AML-193 (cell line): Measurements from ENCODE around the gene PSMB7.

ENCODE experiments used
- DNase-seq, 2 experiments: peaks; one replicate each; lab custom pipeline; 2025; lab: John Stamatoyannopoulos, UW

The PSMB7 gene

DNA sequence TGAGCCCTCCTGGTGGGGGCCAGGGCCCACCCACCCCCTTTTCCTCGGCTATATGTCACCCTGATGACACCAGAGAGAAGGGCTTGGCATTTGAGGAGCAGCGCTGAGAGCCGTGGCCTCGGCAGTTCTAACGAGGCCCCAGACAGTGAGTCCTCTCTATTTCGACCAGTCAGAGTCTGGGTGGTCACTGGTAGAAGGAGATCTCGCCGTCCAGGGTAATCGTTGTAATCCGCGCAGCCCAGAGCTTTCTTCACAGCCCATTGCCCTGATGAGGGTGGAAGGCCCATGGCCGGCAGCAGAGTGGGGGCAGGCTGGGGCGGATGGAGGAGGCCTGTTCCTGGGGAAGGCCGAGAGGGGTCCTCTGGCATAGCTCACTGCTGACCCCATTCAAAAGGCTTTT, 70.2 kb downstream of the PSMB7 start:
- no peak for DNase-seq

DNA sequence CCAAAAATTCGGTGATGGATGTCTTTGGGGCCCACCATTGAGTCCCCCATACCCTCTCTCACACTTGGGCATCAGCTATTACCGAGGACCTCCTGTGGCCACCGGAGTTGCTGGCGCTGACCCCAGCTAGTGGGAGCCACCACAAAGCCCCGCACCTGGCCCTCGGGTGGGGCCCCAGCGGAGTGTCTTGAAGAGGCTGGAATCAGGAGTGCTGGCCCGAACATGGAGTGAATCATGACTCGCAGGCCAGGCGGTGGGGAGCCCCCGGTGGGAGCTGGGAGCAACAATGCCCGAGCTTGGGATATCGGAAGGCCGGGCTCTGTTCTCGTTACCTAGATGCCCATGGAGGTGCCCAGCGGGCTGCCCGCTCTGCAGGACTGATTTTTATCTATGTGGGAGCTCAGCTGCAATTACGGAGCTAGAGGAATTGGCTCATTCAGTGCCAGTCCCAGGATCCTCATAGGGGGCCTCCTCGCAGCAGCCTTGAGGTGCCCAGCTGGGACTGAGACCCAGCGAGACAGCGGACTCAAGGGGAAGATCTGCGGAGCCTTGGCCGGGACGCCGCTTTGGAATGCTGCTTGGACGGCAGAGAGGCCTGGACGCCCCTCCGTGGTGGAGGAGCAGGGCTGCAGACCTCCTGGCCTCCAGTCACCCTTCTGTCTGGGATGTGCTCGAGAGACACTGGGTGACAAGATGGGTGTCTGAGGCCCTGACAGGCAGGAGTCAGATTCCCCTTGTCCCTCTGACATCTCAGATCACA, 70.8 kb downstream of the PSMB7 start:
- DNase-seq: no peak

DNA sequence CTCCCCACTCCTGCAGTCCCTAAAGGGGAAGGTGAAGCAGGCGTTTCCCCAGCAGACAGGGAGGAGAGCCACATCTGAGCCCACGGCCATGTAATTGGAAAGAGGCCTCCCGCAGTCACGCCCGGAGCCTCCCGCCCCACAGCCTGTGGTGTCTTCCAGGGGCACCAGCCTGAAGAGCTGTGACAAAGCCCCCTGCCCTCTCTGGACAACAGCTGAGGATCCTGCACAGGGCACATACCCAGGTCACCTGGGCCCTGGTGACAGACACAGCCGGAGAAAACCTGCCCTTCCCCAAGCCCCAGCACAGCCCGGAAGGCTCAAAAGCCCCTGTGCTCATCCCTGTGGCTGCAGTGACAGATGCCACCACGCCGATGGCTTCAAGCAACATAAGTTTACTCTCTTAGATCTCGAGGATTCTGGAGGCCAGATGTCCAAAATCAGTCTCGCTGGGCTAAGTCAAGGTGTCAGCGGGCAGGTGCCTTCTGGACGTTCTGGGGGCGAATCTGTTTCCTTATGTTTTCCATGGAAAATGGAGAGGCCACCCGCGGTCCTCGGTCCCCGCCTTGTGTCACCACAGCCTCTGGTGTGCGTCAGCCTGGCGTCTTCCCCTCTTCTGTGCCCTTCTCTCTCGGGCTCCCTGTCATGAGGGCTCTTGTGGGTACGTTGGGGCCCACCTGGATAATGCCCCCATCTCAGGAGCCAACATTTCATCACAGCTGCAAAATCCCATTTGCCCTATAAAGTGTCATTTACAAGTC, 71.5 kb downstream of the PSMB7 start:
- no peak for DNase-seq

DNA sequence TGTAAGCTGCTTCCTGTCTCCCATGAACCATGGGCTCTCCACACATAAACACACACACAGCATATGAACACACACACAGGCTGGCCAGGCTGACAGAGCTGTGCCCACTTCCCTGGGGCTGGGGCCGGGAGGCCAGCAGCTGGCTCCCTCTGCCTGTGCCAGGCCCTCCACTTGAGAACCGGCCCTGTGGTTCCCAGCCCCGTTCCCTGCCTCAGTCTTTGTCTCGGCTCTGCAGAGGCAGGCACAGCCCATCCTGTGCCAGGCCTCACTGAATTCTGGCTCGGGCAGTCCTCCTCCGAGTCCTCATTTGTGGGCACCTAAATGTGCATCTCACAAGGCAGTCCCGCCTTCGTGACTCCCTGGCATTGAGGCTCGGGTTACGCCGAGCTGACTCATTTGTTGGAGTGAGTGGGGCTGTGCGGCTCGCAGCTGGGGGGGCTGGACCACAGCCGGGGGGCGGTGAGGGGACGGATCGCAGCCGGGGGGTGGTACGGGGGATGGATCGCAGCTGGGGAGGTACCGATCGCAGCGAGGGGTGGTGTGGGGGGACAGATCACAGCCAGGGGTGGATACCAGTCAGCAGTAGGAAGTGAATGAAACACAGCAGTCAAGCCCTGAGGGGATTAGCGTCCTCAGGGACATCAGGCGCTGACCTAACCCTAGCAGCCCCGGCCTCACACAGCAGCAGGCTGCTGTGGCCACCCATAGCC, 72.3 kb downstream of the PSMB7 start:
- DNase-seq: no peak

DNA sequence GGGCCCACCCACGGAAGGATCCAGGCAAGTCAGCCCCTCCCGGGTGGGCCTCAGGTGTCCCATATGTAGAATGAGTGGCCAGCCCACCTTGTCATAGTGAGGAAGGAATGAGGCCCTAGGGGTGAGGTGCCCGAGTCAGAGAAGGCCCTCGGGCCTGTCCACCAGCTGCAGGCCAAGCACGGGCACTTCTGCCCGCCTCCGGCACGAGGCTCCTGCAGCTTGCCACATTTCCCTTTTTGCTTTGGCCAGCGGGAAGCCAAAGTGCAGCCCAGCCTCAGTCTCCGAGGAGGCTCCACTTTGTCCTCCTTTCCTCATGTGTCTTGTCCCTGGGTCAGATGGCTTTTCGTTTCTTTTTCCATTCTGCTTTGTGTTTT, 72.9 kb downstream of the PSMB7 start:
- DNase-seq: no peak

DNA sequence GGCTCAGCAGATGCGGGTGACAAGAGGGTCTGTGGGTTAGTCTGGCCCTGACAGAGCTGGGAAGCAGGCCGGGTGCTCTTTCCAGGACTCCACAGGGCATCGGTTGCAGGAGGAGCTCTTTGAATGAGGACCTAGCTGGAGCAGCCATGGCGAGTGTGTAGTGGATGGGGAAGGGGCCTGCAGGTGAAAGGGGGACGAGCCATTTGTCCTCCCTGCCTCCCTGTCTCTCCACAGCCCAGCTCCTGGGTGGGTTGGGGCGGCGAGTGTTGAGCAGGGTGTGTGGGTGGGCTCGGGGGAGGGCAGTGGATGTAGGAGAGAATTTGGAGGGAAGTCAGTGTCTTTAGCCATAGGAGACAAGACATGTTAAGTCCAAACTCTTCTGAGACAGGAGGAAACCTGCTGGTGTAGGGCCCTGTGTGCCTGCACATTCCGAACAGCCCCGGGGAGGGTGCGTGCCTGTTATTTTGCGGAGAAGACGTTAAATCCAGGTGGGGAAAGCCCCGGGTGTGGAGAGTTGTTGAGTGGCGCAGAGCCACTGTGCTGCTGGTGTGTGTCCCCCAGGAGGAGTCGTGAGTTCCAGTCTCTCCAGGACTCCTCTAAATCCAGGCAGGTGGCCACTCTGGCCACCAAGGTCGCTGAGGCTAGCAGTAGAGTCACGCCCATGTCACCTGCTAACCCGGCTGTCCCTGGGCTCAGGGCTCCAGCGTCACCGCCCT, 73.6 kb downstream of the PSMB7 start:
- DNase-seq: no peak

DNA sequence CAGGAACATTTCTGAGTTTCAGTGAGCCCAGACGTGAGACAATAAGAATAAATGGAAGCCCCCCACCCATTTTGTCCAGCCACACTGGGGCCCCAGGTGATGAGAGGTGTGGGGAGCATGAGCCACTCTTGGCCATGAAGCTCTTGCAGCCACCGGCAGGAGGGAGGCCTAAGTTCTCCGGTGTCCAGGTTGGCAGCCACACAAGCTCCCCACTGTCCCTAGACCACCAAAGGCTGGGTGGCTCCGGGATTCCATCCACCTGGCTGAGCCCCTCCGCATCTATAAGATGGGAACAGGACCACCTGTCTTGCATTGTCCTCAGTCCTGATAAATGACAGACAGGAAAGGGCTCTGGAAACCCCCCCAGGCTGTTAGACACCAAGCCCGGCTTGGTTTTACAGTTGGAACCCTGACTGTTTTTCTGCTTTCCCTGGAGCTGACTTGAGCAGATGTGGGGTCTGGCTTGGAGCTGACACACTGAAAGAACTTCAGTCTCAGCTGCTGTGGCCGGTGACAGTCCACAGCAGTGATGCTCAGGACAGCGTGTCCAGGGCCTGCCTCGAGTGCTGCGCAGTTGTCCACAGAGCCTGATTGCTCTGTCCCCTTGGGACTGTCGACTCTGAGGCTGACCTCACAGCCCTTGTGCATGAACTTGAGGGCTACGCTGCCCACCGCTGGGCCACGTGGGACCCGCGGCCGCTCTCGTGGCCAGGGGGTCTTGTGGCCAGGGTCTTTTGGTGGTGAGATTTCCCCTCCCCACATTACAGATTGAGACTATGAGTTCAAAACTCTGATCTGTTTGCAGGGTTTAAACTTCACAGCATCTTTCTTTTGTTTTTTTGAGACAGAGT, 74.8 kb downstream of the PSMB7 start:
- no peak for DNase-seq

DNA sequence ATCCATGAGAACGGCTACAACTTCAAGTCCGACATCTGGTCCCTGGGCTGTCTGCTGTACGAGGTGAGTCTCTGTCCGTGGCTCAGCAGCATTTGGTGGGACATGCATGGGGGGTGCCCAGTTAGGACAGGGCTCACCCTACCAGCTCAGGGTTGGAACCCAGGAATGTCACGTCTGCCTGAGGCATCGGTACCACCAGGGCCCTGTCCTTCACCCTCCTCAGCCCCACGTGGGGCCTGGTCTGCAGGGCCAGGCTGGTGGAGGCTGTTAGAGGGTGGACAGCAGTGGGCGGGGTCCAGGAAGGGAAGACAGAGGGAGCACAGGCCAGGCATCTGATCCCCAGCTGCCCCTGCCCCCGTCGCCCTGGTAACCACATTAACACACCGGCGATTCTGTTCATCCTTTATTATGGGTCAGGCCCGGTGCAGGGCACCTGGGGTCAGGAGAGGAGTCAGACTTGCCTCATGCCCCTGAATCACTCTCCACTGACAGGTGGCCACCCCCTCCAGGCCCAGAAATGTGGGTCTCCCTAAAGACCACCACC, 75.6 kb downstream of the PSMB7 start:
- DNase-seq: no peak

DNA sequence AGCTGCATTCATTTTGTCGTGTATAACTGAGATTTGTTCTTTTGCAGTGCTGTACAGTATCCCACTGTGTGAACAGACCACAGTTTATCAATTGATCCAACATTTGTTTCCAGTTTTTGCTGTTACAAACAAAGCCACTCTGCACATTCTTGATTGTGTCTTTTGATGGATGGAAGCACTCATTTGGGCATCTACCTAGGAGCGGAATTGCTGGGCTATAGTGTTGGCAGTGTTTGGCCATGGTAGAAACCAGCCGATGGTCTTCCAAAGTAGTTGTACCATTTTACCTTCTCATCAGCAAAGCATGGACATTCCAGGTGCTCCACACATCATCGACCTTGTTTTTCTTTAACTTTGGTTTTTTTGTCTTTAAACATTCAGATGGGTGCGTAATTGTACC, 77.7 kb downstream of the PSMB7 start:
- no peak for DNase-seq

DNA sequence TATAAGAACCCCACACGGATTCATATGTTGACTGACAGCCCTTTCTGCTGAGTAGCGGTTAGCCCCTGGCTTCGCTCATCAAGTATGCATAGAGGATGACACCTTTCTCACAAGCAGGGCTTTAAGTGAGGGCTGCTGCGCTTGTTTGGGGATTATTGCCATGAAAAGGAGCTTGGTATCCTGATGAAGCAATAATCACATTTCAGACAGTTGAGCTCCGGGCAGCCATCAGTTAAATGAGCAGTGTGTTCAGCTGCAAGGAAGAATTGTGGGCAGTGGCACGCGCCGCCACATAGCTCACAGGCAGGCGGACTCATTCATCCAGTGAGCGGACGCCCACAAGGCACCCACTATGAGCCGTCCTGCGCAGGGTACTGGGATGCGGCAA, 79.9 kb downstream of the PSMB7 start:
- DNase-seq: no peak

DNA sequence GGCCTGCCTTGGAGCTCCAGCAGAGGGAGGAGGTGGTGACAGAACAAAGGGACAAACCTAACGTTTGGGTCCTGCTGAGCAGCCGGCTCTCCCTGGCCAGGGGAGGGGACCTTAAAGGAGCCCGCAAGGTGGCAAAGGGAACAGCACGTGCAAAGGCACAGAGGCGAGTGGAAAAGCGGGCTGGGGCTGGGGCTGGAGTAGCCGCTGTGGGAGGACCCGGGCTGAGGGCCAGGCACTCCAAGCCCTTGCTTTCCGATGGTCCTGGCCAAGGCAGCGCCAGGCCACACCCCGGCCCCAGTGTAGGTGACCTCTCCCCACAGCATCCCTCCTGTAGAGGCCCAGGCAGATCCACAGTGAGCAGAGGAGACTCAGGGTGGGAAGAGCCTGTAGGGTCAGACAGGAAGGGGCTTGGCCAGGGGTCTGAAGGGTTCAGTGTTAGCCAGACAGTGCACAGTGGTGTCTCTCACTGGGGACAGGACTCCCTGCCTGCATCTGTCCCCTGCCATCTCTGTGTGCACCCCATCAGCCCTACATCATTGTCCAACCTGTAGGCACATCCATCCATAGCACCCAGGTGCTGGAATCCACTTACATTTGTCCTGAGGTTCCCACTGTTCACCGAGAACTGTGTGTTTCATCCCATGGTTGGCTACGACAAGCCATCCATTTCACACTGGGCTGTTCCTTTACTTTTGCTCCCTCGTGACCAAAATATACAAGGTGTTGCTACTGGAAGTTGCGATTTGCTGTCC, 80.5 kb downstream of the PSMB7 start:
- DNase-seq: no peak

DNA sequence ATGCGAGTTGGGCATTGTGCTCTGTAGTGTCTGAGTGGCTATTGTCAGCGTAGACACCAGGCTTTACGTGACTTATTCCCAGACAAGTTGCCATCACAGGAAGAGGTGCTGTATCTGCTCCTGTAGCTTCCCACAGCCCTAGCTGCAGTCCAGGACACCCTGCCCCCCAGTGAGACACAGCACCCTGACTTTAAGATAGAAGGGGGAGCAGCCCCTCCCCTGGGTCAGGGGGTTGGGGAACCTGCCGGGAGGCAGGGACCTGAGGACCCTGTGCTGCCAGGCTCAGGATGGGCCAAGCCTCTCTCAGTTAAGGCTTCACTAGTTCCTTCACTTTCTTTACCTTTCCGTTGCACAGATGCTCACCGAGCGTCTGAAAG, 82.1 kb downstream of the PSMB7 start:
- DNase-seq: no peak

DNA sequence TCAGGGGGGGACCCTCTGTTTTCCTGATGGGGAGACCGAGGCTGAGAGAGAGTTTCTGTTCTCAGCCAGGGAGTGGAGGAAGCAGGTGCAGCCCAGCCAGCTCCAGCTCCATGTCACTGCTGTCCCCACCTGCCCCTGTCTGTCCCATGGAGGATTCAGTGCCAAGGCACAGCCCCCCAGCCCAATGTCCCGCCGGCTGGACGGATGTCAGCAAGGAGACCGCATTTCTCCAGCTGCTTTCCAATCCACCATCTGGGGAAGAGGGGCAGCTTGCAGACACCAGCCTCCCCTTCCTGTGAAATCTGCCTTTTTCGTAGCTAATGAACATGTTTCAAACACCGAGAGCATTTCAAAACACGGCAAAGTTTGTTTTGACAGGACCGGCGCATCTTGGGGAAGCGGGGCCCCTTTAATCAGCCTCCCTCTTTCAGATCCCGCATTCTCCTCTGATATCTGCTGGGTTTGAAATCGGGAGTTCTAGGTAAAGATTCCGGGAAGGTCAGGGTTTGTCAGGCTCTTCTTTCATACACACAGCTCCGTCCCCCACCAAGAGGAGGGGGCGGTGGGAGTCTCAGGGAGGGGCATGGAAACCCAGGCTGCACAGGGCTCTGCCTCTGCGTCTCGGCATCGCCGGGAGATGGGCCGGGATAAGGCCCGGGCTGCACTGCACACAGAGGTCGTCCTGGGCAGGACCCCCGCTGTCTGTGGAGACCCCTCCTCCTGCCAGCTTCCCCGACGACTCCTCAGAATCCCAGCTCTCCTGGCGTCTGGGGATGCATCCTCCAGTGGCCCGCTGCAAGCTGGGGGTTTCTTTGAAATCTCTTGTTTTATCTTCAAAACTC, 82.7 kb downstream of the PSMB7 start:
- no peak for DNase-seq

DNA sequence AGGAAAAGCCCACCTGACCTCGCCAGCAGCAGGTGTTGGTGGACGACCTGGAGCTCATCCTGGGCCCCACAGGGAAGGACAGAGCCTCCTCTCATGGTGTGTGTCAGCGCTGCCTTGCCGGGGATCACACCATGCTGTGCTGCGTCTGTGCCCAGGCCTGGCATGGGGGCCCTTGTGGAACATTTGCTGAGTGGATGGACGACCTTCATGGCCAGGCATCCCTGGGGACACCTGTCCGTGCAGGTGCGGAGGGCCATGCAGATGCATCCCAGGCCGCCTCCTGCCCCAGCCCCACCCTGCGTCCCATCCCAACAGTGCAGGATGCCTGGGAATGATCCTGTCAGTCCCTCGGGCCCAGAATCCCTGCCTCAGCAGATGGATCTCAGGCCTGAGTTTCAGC, 83.7 kb downstream of the PSMB7 start:
- DNase-seq: no peak

DNA sequence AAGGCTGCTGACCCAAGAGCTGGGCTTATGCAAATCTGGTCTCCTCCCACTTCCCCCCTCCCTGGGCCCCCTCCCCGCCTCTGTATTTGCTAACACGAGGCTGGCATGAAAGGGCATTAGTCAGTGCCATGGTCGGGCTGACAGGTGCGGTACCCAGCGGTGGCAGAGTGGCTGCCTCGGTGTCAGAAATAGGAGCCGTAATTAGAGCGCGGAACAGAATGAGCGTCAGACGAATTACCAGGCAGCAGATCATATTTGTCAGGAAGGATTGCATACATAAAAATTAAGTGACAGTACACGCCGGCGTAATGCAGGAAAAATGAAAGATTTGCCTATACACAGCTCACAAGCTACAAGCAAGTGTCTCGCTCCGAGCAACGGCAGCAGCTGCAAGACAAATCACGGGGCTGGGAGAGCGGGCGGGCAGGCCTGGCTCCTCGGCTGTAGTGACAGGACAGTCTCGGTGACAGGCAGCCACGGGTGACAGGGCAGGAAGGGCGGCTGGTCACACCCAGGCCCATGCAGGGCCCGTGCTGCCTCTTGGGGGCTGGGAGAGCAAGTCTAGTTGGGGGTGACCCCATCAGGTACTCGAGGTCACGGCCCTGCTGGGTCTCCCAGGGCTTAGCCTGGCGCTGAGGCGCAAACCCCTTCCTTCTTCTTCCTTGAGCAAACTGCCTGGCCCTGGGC, 85.1 kb downstream of the PSMB7 start:
- no peak for DNase-seq

DNA sequence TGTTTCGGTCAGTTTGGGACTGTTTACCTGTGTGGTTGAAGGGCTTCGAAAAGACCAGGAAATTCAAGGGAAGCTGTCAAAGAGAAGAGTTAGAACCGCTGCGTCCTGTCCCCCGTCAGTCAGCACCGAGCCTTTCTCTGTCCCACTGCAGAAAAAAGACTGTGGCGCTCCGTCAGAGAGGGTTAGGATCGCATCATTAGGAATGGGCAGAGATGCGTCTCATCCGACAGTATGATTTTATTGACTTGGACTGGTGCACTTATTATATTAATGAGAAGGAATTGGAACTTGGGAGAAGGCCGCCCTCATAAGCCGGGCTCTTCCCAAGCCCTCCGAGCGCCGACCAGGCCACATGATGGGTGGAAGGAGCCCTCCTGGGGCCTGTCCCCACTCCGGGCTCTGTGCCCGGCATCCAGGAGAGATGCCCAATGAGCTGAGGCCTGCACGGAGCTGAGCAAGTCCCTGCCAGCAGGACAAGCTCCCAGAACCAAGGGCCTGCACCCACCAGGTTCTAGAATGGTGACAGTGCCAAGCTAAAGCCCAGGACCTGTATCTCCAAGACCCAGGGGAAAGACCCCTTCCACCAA, 85.9 kb downstream of the PSMB7 start:
- DNase-seq: no peak

DNA sequence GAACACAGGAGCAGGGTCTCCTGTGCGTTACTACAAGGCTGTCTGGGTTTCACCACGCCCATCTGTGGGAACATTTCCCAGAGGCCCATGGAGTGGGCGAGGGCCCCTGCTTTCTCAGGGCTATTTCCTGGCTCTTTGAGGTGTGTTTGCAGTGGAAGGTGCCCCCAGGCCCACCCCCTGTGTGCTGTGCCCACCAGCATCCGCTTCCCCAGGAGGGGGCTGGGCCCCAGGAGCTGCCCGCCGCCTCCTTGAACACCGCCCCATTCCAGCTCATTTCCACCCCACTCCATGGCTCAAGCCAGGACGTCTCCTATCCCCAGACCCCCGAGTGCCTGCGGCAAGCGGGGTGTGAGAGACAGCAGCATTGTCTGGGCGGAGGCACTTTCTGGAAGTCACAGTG, 87.0 kb downstream of the PSMB7 start:
- no peak for DNase-seq

DNA sequence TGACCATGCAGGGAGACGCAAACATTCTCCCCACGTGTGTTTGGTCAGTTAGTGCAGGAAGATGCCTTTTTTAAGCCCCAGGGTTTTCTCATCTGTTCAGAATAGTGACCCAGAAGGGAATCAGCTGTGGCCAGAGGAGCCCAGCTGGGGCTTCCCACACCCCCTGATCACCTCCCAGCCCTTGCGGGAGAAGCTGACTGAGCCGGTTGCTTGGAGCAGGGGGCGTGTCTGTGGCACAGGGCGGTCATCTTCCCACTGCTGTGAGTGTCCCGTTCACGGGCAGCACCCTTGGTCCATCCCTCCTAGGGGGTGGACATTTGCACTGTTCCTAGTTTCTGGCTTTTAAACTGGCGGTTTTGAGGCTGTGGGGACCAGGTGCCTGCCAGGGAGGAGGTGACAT, 87.8 kb downstream of the PSMB7 start:
- DNase-seq: no peak

DNA sequence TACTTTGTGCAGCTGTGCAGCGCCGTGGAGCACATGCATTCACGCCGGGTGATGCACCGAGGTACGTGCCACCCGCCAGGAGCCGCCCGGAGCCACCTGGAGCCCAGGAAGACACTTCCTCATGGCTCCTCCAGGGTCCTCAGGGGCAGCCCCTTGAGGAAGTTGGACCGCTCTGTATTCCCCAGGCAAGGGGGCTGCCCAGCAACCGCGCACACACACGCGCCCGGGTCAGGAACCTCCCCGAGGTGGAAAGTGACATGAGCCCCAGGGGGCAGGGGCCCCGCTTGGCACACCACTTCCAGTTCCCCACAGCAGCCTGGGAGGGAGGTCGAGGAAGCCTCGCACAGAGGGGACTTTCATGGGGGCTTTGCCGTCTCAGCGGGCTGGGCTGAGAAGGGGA, 88.9 kb downstream of the PSMB7 start:
- DNase-seq: no peak
